GM18867 (cell line): ENCODE data around the gene TTC31.

Experiments
- ATAC-seq: cut with Tn5 transposase; IDR thresholded peaks from one replicate; pipeline ENCODE4 v1.9.1; 2021; ENCODE audit warnings: mild to moderate bottlenecking, moderate library complexity; ENCODE audit not compliant: unreplicated experiment

Gene TTC31

DNA sequence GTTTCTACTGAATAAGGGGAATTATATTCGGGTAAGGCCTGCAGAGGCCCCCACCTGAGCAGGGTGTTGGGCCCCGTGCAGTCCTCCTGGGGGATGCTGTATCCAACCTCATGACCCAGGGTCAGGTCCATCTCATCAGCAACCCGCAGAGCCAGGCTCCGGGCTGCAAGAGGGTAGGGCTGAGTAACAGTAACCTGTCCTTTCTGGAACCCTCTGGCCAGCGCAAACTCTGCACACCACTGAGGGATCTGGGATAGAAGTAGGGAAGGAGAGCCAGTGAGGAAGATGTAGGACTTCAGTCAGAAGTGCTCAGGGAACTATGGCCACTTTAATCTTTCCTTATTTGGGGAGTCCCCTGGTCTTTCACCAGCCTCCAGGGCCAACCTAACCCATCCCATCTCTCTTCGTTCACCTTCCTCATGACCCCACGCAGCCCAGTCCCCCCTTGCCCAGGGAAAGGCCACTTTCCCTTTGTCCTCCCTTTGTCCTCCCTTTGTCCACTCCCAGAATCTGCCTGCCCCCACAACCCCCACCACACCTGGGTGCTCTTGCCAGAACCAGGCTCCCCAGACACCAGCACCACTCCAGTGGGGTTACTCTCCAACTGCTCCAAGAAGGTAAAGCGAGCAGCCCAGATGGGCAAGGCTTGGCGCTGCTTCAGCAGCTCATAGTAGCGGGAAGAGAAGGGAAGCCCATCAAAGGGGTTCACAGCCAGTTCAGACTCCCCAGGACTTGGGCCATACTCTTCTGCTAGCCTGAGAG lies 42.3 kb downstream of the TTC31 start:
- no peak for ATAC-seq

GRCh38 chr2:74525717-74526648 lies 43.1 kb downstream of the TTC31 start, which contains the start of gene DQX1:
TSS of gene DQX1 (minus strand) at chr2:74526231. CDS start at chr2:74525729, 502 bp downstream.
- ATAC-seq, result no peak

GRCh38 chr2:74526649-74527230 lies 43.9 kb downstream of the TTC31 start:
- no peak for ATAC-seq

DNA sequence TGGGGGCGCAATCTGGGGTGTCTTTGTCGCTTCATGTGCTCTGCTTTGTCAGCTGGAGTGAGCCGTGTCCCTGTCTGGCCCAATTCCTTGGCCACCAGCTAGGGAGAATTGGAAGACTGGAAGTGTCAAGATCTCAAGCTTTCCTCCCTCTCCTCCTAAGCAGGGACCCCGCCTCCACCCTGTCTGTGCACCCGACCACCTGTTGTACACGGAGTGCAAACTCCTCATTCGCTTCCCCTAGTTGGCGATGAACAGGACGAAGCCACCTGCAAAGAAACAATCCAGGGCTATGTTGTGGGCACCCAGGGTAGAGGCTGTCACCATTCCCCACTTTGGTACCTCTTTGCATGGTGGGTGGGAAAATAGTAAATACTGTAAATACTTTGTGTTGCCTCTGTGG lies 44.9 kb downstream of the TTC31 start:
- no peak for ATAC-seq

GRCh38 chr2:74528600-74529356 lies 45.9 kb downstream of the TTC31 start:
- ATAC-seq, result peak; percentile 7

DNA sequence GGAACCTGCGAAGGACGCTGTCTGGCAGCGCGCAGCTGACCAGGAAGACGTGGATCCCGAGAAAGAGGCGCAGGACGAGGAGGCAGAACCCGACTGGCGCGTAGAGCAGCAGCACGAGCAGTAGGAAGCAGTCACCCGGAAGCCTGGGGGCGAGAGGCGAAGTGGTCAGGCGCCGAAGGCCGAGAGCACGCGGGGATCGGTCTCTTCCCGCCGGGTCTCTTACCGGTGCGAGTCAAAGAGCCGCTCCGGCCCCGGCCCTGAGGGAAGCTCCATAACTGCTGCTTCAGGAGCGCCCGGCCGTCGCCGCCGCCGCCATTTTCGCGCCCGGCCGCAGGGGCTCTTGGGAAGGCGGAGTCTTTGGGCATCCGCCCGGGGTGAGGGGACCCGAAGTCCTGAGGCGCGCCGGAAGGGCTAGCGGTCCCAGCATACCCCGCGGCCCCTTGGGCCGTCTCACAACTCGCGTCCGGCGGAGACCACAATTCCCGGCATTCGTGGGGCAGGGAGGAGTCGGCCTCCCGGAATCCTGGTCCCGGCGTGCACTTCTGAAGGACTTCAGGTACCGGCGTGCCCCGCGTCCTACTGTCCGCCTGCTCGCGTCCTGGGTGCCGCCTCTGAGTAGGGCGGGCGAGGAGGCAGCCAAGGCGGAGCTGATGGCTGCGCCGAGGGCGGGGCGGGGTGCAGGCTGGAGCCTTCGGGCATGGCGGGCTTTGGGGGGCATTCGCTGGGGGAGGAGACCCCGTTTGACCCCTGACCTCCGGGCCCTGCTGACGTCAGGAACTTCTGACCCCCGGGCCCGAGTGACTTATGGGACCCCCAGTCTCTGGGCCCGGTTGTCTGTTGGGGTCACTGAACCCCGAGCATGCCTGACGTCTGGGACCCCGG lies 46.7 kb downstream of the TTC31 start, which contains the start of the genes AUP1 and HTRA2:
Gene AUP1 (minus strand): TSS at position 350 of the 882 bp plus-strand sequence. CDS start 77 bp downstream, at position 273.
Gene HTRA2 (plus strand): TSS at position 577 of the 882 bp plus-strand sequence. CDS start 74 bp downstream, at position 651.
- peak; percentile 84 for ATAC-seq

GRCh38 chr2:74530239-74531187 lies 47.6 kb downstream of the TTC31 start:
- peak; percentile 23 for ATAC-seq

DNA sequence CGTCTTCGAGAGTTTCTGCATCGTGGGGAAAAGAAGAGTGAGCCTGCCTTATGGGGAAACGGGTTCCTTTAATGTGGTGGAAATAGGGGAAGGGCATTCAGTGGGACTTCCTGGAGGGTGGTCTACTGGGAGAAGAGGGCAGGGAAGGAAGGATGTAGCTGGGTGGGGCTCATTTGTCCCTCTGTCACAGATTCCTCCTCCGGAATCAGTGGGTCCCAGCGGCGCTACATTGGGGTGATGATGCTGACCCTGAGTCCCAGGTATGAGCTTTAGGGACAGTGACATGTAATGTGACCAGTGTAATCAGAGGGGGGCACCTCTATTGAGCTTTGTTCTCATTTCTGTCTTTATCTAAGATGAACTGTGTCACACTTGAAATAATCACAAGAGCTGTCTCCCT lies 48.8 kb downstream of the TTC31 start:
- ATAC-seq, result no peak

GRCh38 chr2:74532222-74532621 lies 49.3 kb downstream of the TTC31 start:
- no peak for ATAC-seq

GRCh38 chr2:74533464-74533863 lies 50.6 kb downstream of the TTC31 start:
- no peak for ATAC-seq

DNA sequence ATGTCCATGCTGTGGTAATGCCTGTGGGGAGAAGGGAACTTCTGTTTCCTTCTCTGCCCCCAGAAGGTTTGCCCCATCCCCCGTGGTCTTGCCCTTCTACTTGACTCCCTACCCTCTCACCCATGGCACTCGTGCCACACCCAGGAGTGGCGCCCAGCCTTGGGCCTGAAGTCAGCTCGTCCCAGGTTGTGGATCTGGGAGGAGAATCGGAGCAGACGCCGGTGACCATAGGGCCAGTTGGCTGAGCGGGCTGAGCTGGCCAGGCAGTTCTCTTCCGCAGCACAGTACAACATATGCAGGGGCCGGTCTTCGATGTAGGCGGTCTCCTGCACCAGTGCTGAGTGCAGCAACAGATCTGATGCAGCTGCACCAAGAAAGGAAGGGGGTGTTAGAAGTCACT lies 51.5 kb downstream of the TTC31 start:
- no peak for ATAC-seq

GRCh38 chr2:74535440-74535965 lies 52.6 kb downstream of the TTC31 start:
- no peak for ATAC-seq

DNA sequence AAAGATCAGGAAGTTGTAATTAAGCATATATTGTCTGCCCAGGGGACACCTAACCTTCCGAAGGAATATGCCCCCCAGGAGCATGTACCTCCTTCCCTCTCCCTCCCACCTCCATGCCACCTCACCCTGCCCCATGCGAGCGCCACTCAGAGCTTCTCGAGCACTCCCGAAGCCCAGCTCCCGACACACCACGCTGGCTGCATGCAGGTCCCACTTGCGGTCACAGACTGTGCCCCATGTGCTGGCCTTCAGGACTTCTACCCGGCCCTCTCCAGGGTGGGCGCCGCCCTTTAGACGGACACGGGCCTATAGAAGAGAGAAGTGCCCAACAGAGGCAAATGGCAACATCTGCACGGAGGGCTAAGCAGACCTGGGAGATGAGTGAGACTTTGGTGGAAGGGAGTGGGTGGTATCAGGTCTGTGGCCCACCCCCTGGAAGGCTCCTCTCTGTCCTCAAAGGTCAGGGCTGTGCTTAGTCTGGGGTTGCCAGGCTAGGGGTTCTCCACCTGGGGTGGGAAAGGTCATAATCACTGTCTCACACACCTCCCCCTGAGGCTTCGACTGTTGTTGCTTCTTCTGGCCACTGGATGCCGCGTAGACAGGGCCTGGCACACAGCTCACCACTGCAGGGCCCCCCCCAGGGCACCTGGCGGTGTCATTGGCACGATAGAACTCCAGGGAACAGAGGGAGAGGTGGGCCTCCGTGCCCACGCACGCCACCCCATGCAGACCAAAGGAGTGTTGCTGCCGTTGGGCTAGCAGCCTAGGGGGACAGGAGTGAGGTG lies 53.5 kb downstream of the TTC31 start:
- no peak for ATAC-seq

- ATAC-seq, result no peak
Observed at GRCh38 chr2:74537140-74537539, 54.3 kb downstream of the TTC31 start.

GRCh38 chr2:74538881-74539339 lies 56.0 kb downstream of the TTC31 start:
- no peak for ATAC-seq

GRCh38 chr2:74540291-74540690 lies 57.4 kb downstream of the TTC31 start:
- no peak for ATAC-seq

DNA sequence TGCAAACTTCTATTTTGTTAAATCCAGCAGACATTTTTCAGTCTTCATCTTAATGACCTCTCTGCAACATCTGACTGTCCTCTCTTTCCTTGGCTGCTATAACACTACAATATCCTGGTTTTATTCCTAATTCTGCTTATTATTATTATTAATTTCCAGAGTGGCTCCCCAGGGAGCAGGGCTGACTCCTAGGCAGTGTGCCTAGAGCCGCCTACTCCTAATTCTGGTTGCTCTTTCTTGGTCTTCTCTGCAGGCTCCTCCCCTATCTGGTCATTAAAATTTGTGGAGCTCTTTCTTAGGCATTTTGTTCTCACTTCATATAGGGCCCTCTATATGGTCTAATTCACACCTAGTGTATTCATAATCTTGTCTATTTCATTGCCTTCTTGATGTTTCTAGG lies 60.1 kb downstream of the TTC31 start:
- no peak for ATAC-seq
